K562 (cell line): ENCODE measurements around the gene LRRC14B.

Experiments
- ATF1 ChIP-seq, 2 experiments: fragments of 450-650 bp in 1 of 2; IDR thresholded peaks; 2 replicates each; pipeline ENCODE4 v1.6.1; 2016; ENCODE audit warnings: missing compliant biosample characterization in 1 of 2, missing genetic modification characterization in 1 of 2
- HNRNPK ChIP-seq: fragments of 200-400 bp; formaldehyde crosslinking; IDR thresholded peaks from one replicate; pipeline ENCODE4 v1.6.1; 2018; ENCODE audit warnings: mild to moderate bottlenecking, low read depth, low read length; ENCODE audit not compliant: poor library complexity, severe bottlenecking
- NRF1 ChIP-seq, 2 experiments: fragments of 450-650 bp; IDR thresholded peaks in 1 of 2; conservative IDR thresholded peaks in 1 of 2; 2 replicates each; pipeline ENCODE4 v1.6.1; 2014; ENCODE audit warnings: mild to moderate bottlenecking in 2 of 2
- TF ChIP-seq, protein P1 (sequence below): fragments of 450-650 bp; IDR thresholded peaks from 2 replicates; pipeline ENCODE4 v1.6.1; 2016; ENCODE audit warnings: antibody characterized with exemption

DNA sequence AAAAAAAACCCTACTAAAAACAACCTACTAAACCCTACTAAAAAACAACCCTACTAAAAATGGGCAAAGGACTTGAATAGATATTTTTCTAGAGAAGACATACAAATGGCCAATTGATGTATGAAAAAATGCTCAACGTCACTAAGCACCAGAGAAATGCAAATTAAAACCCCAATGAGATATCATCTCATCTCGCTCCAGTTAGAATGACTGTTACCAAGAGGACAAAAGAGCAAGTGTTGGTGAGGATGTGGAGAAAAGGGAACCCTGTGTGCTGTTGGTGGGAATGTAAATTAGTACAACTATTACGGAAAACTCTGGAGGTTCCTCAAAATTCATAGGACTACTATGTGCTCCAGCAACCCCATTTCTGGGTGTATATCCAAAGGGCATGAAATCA lies 37.6 kb downstream of the LRRC14B start:
- TF ChIP-seq ATF1 (CRISPR knock-in tag; IDR thresholded peaks at IDR 0.05) (no peak), ATF1 (tag; IDR thresholded peaks at IDR 0.05) (no peak), HNRNPK (no peak), NRF1 (conservative IDR thresholded peaks at IDR 0.05 in 1 of 2, IDR thresholded peaks at IDR 0.05 in 1 of 2) (no peak)
- TF ChIP-seq, protein P1, sequence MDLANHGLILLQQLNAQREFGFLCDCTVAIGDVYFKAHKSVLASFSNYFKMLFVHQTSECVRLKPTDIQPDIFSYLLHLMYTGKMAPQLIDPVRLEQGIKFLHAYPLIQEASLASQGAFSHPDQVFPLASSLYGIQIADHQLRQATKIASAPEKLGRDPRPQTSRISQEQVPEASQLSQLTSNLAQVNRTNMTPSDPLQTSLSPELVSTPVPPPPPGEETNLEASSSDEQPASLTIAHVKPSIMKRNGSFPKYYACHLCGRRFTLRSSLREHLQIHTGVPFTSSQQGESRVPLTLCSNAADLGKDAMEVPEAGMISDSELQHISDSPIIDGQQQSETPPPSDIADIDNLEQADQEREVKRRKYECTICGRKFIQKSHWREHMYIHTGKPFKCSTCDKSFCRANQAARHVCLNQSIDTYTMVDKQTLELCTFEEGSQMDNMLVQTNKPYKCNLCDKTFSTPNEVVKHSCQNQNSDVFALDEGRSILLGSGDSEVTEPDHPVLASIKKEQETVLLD: no peak
